GM18519 (cell line): ENCODE data around the gene COPS4.

Source experiments
- ATAC-seq: cut with Tn5 transposase; IDR thresholded peaks from one replicate; pipeline ENCODE4 v1.9.1; 2021; ENCODE audit warnings: mild to moderate bottlenecking, moderate library complexity; ENCODE audit not compliant: unreplicated experiment, low FRiP score

Gene COPS4

DNA sequence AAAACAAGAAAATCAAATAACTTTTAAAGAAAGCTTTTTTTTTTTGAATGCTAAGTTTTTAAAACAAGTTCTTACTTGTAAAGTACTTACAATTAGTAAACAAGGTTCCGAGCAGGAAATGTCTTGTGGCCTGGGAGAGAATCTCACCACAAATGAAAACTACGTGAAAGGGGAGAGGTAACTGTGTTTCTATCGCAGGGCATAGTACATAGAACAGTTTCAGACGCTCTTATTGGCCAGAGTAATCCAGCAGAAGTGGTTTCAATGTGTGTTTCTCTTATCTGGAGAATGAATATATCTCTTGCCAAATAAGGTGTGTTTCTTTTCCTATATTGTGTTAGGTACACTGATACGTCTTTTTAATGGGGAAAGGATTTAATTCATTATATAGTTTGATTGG lies 79.6 kb downstream of the COPS4 start, which contains the start of gene PLAC8:
Gene PLAC8, minus strand, starts transcription at position 154 of the 400 bp plus-strand sequence. CDS start 6,808 bp downstream, outside the sequence.
- peak; percentile 48 for ATAC-seq

DNA sequence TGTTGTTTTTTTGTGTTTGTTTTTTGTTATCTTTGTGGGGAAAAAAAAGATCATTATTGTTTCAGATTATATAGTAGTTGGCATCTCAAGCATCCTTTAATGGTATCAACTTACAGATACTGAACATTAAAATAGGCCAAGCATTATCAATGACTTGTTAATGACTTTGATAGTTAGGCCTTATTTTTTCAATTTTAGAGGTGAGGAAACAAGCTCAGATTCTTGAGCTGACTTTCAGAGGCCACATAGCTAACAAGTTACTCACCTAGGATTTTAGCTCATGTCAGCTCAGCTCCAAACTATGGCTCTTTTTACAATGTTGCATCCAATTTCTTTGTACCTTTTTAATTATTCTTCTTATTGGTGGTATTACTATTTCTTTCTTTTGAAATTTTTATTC lies 80.0 kb downstream of the COPS4 start:
- ATAC-seq = no peak

DNA sequence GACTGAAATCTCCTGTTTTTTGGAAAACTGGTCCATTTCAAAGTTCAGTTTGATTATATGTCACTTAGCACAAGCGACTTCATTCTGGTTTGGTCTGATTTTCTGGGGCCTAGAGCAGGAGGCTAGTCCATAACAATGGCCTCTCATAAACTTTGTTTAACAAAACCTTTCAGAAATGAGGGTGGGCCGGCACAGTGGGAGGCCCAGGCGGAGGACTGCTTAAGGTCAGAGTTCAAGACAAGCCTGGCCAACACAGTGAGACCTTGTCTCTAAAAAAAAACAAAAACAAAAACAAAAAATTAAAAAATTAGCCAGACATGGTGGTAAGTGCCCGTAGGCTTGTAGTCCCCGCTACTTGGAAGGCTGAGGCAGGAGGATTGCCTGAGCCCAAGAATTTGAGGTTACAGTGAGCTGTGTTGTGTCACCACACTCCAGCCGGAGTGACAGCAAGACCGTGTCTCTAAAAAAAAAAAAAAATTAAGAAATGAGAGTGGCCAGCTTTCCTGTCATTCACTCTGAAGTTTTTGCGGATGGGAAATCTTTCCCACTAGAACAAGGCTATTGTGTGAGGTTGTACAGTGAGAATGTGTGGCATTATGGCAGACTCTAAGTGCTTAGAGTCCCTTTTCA lies 80.8 kb downstream of the COPS4 start:
- no peak for ATAC-seq

DNA sequence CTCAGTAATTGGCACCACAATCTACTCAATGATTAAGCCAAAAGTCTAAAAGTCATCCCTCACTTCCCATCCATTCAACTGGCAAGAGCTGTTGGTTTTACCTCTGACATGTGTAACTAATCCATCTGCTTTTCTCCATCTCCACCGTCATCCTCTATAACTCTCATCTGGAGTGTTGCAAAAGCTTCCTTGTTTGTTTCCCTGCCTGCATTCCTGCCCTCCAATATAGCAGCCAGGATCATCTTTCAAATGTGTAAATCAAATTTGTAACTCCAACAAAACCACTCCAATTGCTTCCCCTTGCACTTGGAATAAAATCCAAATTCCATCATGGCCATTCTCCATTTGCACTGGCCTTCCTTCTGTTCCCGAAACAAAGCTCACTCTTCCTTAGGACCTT lies 83.9 kb downstream of the COPS4 start:
- ATAC-seq = no peak

DNA sequence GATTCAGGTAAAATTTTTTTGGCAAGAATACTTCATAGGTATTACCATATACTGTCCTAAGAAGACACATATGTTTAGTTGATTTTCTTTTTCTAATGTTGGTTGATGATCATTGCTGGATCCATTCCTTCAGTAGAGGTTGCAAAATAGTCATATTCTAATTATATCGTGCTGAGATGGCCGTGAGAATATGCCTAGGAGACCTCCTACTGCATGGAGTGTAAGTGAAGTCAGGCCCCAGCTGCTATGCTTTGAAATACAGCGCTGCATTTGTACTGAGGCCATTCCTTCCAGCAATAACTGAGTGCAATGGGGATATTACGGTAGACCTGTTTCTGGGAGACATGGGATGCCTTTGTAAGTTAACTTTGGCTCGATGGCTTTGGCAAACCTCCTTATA lies 86.3 kb downstream of the COPS4 start:
- no peak for ATAC-seq

DNA sequence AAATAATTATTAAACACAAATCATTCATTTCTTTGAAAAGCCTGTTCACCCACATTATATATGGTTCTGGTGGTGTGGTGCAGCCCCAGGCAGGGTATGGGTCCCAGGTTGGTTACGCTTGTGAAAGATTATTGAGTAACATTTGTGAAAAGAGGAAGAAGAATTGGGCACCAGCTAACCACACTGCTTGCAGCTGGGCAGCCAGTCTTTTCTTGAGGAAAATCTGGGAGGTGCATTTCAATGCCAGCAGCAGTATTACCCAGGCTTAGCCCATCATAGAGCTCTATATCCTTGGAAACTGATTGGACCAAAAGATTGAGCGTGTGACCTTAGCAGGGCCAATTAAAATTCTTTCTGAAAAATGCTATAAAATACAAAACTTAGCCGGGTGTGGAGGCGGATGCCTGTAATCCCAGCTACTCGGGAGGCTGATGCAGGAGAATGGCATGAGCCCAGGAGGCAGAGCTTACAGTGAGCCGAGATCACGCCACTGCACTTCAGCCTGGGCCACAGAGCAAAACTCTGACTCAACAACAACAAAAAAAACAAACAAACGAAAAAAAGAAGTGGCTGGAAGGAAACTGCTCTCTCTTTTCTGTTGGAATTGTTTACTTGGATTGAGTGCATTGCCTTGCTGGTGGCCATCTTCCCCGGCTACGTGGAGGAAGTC lies 89.3 kb downstream of the COPS4 start:
- ATAC-seq = no peak
